ENCODE measurements around the gene TSPAN3.

Gene TSPAN3

GRCh38 chr15:77042245-77042919, 28.5 kb downstream of the TSPAN3 start:
- no peak for DNase-seq (ENCODE audit: low read depth)
- H3K4me3 ChIP-seq (ENCODE audit: control insufficient read depth, low read depth, low read length), result no peak overlapping the region
- TF ChIP-seq CTCF (conservative IDR thresholded peaks at IDR 0.05; ENCODE audit: control insufficient read depth, insufficient read depth, low read depth, low read length), result no peak

GRCh38 chr15:77040673-77041072, 30.2 kb downstream of the TSPAN3 start:
- no peak for TF ChIP-seq CTCF (conservative IDR thresholded peaks at IDR 0.05; ENCODE audit: control insufficient read depth, insufficient read depth, low read depth, low read length)
- H3K4me3 ChIP-seq (ENCODE audit: control insufficient read depth, low read depth, low read length), result no peak overlapping the region
- no peak for DNase-seq (ENCODE audit: low read depth)

GRCh38 chr15:77039848-77040247, 31.1 kb downstream of the TSPAN3 start:
- TF ChIP-seq CTCF (conservative IDR thresholded peaks at IDR 0.05; ENCODE audit: control insufficient read depth, insufficient read depth, low read depth, low read length), result no peak
- no peak overlapping the region for H3K4me3 ChIP-seq (ENCODE audit: control insufficient read depth, low read depth, low read length)
- DNase-seq (ENCODE audit: low read depth), result no peak

GRCh38 chr15:77039217-77039533, 31.7 kb downstream of the TSPAN3 start:
- no peak for TF ChIP-seq CTCF (conservative IDR thresholded peaks at IDR 0.05; ENCODE audit: control insufficient read depth, insufficient read depth, low read depth, low read length)
- no peak for DNase-seq (ENCODE audit: low read depth)

GRCh38 chr15:77038312-77039216, 32.3 kb downstream of the TSPAN3 start:
- peak; percentile 47 for DNase-seq (ENCODE audit: low read depth)
- TF ChIP-seq CTCF (conservative IDR thresholded peaks at IDR 0.05; ENCODE audit: control insufficient read depth, insufficient read depth, low read depth, low read length), result no peak
- H3K4me3 ChIP-seq (ENCODE audit: control insufficient read depth, low read depth, low read length), result no peak overlapping the region

More at GRCh38 chr15:77039217-77039533, 31.7 kb downstream of the TSPAN3 start:
- H3K4me3 ChIP-seq (ENCODE audit: control insufficient read depth, low read depth, low read length), result no peak overlapping the region

DNA sequence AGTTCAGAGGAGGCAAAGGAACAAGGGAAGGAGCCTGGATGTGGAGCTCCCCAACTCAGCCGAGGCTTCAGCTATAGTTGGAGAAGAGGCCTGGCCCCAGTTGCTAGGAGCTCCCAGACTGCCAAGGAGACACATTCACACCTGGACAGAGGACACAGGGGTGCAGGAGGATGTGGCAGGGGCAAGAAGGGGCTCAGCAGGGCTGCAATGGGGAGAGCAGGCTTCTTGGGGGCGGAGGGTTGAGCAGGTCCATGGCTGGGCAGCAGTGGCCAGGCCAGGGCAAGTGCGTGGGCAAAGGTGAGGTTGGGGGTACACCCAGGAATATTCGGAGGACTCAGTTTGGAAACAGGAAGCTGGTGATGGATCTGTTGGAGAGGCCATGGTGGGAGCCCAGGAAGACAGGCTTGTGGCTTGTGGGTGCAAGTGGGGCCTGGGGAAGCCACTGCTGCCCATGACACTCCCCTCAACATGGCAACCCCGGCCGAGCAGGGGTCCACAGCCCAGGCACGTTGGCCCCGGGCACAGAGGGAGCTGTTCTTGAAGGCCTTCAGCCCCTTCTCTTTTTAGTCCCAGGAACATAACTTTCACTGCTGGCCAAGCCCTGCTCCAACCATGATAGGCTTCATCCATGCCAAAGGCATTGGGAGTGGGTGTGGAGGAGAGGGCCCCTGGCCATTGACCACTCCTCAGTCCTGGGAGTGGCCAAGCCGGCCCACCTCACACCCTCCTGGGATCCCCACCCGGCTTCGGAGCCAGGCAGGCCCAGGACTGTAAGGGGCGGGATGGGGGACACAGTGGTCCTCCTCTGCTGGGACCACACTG, 33.3 kb downstream of the TSPAN3 start:
- DNase-seq (ENCODE audit: low read depth), result no peak
- H3K4me3 ChIP-seq (ENCODE audit: control insufficient read depth, low read depth, low read length), result no peak overlapping the region
- TF ChIP-seq CTCF (conservative IDR thresholded peaks at IDR 0.05; ENCODE audit: control insufficient read depth, insufficient read depth, low read depth, low read length), result no peak

Measured in fibroblast of mammary gland (primary cell).